Measurements from ENCODE around the gene ARHGEF3.
"Not testable (repeated sequence)": the region's sequence is repeated elsewhere in the genome, so short reads cannot be mapped to it uniquely, and the experiment has no call there.

ARHGEF3 gene

DNA sequence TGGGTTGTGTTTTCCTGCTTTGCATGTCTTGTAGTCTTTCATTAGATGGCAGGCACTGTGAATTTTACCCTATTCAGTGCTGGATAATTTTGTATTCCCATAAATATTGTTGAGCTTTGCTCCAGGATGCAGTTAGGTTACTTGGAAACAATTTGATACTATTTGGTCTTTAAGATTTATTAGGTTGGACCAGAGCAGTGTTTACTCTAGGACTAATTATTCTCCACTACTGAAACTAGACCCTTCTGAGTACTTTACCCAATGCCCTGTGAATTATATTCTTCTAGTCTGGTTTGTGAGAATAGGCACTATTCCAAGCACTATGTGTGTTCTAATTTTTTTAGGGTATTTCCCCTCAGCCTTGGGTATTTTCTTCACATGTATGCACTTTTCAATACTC lies 80.9 kb downstream of the ARHGEF3 start:
- DNase-seq = no peak

DNA sequence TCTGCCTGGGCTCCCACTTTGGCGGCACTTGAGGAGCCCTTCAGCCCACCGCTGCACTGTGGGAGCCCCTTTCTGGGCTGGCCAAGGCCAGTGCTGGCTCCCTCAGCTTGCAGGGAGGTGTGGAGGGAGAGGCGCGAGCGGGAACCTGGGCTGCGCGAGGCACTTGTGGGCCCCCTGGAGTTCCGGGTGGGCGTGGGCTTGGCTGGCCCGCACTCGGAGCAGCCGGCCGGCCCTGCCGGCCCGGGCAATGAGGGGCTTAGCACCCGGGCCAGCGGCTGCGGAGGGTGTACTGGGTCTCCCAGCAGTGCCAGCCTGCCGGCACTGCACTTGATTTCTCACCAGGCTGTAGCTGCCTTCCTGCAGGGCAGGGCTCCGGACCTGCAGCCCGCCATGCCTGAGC lies 82.9 kb downstream of the ARHGEF3 start:
- not testable (repeated sequence) for DNase-seq

DNA sequence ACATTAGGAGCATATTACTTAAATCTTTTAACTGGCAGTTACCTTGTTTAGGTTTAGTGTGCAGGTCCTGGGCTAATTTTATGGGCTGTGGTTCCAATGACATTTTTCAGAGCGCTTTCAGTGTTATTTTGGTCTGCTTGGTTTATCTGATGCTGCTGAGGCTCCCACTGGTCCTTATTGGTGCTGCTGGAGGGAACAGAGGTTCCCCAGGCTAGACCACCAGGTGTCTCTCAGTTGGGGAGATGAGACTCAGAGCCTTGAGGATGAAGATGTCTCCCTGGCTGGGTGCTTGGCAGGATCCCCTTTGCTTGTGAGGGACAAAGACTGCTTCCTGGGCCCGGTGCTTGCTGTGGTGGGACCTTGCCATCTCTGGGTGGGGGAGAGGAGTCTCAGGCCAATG lies 90.4 kb downstream of the ARHGEF3 start:
- DNase-seq = no peak

DNA sequence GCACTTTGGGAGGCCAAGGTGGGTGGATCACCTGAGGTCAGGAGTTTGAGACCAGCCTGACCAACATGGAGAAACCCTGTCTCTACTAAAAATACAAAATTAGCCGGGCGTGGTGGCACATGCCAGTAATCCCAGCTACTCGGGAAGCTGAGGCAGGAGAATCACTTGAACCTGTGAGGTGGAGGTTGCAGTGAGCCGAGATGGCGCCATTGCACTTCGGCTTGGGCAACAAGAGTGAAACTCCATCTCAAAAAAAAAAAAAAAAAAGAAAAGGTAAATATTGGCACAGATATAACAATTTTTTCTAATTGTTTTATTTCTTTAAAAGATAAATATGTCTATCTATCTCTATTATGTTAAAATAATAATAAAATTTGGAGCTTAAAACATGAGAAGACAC lies 94.3 kb downstream of the ARHGEF3 start:
- DNase-seq = peak; percentile 38

DNA sequence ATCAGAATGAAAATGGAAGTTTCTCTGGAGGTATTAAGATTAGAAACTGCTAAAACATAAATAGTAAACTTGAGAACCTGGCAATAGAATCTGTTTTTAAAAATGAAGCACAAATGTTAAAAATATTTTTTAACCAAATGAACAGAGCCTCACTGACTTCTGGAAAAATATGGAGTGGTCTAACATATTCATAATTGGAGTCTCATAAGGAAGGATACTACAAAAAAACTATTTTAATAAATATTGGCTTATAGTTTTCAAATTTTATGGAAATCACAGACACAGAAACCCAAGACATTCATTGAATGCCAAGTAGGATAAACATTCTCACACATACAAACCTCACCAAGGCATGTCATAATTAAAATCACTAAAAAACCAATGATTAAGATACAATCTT lies 95.1 kb downstream of the ARHGEF3 start:
- no peak for DNase-seq

DNA sequence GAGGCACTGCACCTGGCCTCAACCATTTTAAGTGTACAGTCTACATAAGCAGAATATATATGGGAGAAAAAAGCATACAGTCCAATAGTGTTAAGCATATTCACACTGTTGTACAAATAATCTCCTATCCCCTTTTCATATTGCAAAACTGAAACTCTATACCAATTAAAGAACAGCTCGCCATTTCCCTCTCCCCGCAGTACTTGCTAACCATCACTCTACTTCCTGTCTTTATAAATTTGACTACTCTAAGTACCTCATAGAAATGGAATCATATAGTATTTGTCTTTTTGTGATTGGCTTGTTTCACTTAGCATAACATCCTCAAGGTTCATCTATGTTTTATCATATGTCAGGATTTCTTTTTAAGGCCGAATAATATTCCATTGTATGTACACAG lies 97.0 kb downstream of the ARHGEF3 start:
- no peak for DNase-seq

DNA sequence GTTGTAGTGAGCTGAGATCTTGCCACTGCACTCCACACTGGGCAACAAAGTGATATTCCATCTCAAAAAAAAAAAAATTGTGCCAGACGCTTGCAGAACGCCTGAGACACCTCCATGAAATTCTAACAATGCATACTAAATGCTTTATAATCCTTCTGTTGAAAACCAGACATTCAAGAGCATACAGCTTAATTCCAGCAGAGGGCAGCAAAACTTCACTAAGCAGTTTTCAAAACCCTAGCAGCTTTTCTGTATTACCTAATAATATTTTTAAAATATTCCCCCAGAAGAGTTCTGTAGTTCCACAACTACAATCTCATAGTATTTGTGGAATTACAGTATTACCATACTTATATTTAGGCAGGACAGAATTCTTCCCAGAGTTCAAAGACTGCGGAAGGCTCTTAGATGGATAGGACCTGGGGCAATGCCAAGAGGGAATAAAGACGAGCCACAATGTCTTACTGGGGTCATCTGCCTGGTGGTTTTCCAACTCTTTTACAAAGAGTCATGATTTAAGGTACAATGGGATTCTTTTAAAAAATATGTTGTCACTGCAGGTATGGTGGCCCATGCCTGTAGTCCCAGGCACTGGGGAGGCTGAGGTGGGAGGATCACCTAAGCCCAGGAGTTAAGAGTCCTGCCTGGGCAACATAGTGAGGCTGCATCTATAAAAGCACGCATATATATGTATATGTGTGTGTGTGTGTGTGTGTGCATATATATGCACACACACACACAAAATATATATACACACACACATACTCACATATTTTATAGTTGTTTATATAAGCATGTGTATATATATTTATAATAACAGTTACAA lies 99.0 kb downstream of the ARHGEF3 start:
- DNase-seq = no peak

DNA sequence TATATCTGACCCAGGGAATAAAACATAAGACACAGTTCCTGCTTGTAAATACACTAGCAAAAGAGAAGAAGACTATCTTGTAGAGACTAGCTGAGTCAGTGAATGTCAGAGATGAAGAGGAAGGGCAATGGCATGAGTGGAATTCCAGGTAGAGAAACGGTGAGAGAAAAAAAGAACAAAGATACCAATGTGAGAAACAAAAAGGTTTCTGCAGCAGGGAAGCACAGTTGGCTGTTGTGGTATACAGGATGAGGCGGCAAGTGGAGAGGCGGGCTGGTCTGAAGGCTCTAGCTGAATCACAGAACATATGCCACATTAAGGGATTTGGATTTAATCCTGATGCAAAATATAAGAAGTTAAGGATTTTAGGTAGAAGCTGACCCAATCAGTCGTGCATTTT lies 101.6 kb downstream of the ARHGEF3 start:
- DNase-seq = no peak

DNA sequence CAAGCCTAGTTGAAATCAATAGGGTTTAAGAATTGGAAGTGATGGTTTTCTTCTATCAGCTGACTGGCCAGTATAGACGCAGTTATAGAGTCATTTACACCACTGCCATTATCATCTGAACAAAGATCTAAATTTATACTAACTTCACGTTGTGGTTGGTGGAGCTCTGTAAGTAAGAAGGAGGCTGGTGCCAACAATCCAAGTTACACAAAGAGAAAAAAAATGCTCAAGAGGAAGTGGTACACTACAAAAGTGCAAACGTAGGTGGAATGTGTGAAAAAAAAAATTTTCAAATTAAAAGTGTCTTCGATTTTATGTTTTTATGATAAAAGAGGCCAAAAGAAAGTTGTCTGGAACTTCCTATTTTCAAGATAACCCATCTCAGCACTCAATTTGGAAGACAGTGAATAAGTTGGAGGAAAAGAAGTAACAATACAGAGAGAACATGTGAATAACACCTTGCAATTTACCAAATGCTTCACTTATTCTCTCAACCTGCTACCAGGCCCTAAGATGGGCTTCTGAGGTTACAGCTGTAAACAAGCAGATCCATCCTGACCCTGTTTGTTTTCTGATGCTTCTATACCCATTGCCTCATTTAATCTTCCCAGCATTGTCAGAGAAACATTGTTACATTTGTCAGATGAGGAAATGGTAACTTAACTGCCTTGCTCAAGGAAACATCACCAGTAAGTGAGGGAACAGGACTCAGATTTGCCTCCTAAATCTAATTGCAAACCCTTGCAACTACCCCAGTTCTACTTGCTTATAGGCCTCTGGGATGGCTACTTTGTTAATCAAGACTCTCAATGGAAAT lies 106.7 kb downstream of the ARHGEF3 start:
- no peak for DNase-seq

DNA sequence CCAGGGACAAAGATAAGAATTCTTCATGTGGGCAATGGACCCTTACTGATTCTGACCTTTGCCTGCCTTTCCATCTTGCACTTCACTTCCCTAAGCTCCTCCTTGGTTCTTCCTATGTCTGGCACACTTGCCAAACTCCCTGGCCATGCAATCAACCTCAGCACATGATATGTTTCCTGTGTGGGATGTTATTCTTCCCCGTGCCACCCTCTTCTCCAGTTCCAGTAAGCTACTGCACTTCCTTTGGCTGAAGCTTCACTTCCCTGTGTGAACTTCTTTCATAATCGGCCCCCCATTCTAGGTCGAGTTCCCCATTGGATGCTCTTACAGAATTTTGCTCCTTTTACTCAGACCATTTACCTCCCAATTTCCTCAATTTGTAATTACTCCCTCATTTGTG lies 108.0 kb downstream of the ARHGEF3 start:
- no peak for DNase-seq

DNA sequence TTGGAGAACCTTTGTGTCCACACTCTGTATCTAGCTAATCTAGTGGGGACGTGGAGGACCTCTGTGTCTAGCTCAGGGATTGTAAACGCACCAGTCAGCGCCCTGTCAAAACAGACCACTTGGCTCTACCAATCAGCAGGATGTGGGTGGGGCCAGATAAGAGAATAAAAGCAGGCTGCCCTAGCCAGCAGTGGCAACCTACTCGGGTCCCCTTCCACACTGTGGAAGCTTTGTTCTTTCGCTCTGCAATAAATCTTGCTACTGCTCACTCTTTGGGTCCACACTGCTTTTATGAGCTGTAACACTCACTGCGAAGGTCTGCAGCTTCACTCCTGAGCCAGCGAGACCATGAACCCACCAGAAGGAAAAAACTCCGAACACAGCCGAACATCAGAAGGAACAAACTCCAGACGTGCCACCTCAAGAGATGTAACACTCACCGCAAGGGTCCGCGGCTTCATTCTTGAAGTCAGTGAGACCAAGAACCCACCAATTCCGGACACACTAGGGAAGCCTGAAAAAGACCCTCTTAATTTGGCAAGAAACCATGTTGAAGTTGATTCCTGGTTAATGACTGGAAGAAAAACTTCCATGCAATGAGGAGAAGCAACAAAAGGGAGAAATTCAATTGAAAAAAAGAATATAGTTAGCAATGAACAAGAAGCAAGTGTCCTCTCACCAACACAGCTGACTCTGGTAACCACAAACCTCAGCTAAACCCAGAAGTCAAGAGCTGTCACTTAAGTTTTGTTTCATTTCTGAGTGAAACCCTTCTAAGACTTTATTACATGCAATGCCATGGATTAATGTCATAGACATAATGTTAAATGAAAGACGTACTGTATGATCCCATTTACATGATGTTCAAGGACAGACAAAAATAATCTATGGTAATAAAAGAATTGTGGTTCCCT lies 109.0 kb downstream of the ARHGEF3 start:
- not testable (repeated sequence) for DNase-seq

DNA sequence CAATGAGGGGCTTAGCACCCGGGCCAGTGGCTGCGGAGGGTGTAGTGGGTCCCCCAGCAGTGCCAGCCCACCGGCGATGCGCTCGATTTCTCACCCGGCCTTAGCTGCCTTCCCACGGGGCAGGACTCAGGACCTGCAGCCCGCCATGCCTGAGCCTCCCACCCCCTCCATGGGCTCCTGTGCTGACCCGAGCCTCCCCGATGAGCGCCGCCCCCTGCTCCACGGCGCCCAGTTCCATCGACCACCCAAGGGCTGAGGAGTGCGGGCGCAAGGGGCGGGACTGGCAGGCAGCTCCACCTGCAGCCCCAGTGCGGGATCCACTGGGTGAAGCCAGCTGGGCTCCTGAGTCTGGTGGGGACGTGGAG lies 109.8 kb downstream of the ARHGEF3 start:
- DNase-seq = not testable (repeated sequence)

DNA sequence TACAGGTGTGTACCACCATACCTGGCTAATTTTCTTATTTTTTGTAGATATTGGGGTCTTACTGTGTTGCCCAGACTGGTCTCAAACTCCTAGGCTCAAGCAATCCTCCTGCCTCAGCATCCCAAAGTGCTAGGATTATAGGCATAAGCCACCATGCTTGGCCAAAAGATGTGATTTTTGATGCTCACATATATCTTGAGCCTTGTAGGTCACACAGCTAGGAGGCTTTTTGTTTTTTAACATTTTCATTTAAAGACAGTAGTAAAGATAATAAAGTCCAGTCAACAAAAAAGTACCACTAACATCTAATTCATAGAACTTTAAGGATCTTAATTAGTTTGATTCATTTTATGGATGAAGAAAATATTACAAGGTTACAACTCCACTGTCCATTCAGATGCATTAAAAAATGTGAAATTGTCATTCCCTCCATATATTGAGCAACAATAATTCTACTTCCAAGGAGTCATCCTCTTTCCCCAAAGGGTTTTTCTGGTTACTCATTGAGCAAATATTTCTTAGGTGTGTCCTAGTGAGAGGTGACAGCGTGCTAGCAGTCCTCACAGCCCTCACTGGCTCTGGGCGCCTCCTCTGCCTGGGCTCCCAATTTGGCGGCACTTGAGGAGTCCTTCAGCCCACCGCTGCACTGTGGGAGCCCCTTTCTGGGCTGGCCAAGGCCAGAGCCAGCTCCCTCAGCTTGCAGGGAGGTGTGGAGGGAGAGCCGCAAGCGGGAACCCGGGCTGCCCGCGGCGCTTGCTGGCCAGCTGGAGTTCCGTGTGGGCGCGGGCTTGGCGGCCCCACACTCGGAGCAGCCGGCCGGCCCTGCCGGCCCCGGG lies 110.4 kb downstream of the ARHGEF3 start:
- DNase-seq = no peak

DNA sequence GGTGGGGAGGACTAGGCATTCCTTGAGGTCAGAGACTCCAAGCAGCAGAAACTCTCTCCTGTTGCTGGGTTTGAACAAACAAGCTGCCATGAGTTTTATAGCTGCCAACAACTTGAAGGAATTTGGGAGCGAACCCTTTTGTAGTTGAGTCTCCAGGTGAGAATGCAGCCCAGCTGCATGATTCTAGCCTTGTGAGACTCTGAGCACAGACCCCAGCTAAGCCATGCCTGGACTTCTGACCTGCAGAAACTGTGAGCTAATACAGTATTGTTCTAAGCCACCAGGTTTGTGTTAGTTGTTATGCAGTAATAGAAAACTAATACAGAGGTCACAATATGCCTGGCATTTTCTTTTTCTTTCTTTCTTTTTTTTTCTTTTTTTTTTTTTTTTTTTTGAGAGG lies 112.4 kb downstream of the ARHGEF3 start:
- no peak for DNase-seq

DNA sequence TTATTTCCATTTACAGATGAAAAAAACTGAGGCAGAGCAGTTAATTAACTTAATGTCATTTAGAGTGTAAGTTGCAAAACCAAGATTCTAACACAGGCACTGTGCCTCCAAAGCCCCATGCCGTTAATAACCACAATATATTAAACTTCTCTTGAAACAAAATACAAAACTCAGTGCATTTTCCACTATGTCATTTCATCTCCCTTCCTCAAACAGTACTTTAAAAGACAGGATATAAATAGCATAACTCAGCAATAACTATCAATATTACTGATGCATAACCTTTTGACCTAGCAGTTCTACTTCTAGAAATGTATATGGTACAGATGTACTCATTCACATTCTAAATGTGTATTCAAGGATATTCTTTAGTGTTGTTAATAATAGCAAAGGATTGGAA lies 113.6 kb downstream of the ARHGEF3 start:
- DNase-seq = no peak

DNA sequence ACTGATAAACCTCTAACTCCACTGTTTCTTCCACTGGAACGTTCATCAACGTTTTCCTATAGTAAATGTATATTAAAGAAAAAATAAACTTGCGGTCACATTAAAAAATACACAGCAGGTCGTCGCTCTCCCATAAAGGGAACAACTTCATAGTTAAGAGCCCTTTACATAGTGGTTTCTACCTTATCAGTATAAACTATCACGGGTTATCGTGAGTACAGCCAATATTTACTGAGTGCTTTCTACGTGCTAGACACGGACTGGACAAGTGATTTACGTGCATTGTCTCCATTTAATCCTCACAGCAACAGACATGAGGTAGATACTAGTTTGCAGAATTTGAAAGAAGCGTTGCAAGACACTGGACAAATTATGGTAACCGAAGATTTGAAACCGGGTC lies 117.7 kb downstream of the ARHGEF3 start:
- DNase-seq = no peak

DNA sequence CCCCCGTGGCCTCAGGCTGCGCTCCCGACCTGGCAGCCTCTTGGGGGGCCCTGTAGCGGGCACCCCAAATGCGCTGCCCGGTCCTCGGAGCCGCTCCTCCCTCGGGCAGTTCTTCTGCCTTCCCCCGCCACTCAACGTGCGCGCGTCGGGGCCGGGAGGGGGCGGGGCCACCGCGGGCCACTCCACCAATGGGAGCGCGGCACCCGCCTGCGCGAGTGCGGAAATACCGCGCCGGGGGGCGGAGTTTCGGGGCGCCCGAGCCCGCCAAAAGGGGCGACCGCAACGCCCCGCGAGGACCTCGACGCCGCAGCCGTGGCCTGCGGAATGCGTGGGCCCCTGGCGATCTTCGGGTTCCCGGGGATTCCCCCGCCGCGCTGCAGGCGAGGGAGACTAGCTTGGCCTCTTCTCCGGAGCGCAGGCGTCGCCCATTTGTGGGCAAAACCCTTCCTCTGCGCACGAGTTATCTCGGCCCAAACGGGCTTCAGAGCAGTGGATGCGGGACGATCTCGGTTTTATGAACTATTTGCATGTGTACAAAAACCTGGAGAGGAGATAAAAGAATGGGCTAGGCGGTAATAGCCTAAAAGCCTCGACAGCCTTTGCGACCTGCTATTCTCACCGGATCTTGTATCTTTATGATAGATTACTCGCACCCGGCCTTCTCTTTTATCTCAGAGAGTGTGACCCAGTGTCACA lies 118.5 kb downstream of the ARHGEF3 start, which contains the start of gene TASOR:
Gene TASOR, minus strand, starts transcription at position 144 of the 696 bp plus-strand sequence. CDS start 259 bp downstream, outside the sequence.
- peak; percentile 86 for DNase-seq

DNA sequence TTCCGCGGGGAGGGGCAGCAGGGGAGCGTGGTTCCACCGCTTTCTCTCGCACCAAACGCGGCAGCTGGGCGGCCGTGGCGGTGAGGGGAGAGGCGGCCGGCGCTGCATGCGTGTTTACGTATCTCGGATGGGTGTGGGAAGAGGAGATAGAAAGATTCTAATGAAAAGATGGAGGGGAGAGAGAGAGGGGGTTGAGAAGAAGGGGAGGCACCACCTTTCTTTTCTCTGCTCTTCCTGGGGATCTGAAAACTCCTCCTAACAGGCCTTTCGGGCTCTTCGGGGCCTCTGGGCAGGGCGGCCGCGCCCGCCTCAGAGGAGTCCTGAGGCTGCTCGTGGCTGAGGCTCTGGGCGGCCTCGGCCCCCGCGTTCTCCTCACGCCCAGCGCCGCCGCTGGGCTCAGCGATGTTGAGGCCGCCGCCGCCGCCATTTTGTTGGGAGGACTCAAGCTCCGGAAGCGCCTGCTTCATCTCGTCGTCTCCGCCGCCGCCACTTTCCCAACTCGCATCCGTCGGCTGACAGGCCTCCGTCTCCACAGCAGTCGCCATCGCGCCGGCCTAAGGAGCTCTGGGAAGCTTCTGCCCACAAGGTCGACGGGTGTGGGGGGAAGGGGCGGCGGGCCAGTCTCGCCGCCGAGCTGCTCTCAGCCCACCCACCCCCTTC lies 119.2 kb downstream of the ARHGEF3 start:
- DNase-seq = peak; percentile 76

DNA sequence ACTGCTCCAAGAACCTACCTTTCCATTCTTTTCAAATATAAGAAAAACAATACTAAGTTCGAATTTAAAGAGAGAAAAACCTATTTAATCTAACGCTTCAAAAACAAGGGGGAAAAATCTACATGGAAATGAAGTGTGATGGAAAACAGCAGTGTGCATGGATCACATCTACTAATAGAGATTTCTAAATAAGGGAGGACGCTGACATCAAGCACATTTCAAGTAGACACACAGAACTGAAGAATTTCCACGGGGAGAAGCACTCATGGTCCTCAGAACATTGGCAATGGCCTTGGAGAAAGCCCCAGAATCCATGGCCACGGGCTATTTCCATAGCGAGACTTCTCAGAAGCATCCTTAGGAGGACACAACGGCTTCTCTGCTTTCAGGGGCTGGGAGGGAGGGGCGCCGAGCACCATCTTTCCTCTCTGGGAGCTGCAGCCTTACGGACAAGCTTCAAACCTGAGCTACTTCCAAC lies 119.7 kb downstream of the ARHGEF3 start:
- DNase-seq = no peak

DNA sequence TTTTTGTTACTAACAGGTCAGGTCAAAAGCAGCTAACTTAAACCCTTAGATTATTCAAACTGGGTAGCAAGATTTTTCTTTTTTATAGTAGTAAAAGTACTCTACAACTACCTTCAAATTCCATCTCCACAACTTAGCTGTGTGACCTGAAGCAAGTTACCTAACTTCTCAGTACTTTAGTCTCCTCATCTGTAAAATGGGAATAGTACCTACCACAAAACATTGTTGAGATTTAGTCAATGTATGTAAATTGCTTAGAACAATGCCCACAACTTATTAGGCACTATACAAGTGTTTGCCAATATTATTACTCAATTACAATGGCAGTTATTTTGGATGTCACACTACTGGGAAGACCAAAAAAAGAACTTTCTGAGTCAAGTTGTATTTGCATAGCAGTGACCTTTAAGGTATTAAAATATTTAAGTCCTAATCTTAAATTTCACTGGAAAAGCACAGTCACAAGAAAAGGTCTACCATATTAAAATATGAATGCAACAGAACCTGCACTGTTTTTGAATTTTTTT lies 121.6 kb downstream of the ARHGEF3 start:
- DNase-seq = no peak

Data from stimulated activated CD4-positive, alpha-beta T cell treated with anti-CD3 and anti-CD28 coated beads, Interleukin-4, amount 100 ng/mL, for 1 hour (primary cell).